Liver (tissue), 9 donors: ENCODE results near the gene SDR39U1. TPM values are rescaled to one million over a fixed set of nuclear protein-coding genes. Genes with fewer than 3 reads are reported as not detected.
A peak's percentile ranks its signal among the peaks of the same experiment; 100 is the strongest.

ENCODE experiments used
- DNase-seq: peaks from one replicate; pipeline ENCODE4 v3.0.0-alpha.2; 2017; ENCODE audit warnings: low spot score
- H3K27ac ChIP-seq, 2 donors: one replicate each; pipeline ENCODE4 v1.7.0; 2013; ENCODE audit warnings: inconsistent platforms in 2 of 2, low read length in 2 of 2, control low read depth in 1 of 2, low read depth in 1 of 2, mild to moderate bottlenecking in 1 of 2
- H3K27me3 ChIP-seq, 4 donors: one replicate each; pipeline versions ENCODE4 v1.6.1 to v1.7.0; 2013; ENCODE audit warnings: low read length in 3 of 4, inconsistent platforms in 1 of 4, mild to moderate bottlenecking in 1 of 4, moderate library complexity in 1 of 4; ENCODE audit not compliant: control insufficient read depth in 4 of 4, insufficient read depth in 4 of 4
- H3K36me3 ChIP-seq, 4 donors: one replicate each; pipeline versions ENCODE4 v1.6.1 to v1.7.0; 2013; ENCODE audit warnings: low read length in 3 of 4, mild to moderate bottlenecking in 3 of 4, low read depth in 1 of 4, moderate library complexity in 1 of 4; ENCODE audit not compliant: control insufficient read depth in 4 of 4, insufficient read depth in 3 of 4
- H3K4me1 ChIP-seq, 4 donors: one replicate each; pipeline versions ENCODE4 v1.6.1 to v1.7.0; 2013; ENCODE audit warnings: low read length in 3 of 4, mild to moderate bottlenecking in 3 of 4, moderate library complexity in 1 of 4; ENCODE audit not compliant: control insufficient read depth in 4 of 4, insufficient read depth in 4 of 4
- H3K4me3 ChIP-seq, 3 donors: one replicate each; pipeline versions ENCODE4 v1.6.1 to v1.7.0; 2013; ENCODE audit warnings: low read length in 3 of 3, control low read depth in 1 of 3, low read depth in 1 of 3, mild to moderate bottlenecking in 1 of 3
- H3K9ac ChIP-seq, 2 donors: one replicate each; pipeline ENCODE4 v1.7.0; 2013; ENCODE audit warnings: low read length in 2 of 2, mild to moderate bottlenecking in 2 of 2, moderate library complexity in 2 of 2, control low read depth in 1 of 2, low read depth in 1 of 2
- H3K9me3 ChIP-seq, 4 donors: one replicate each; pipeline versions ENCODE4 v1.6.1 to v1.7.0; 2013; ENCODE audit warnings: low read length in 3 of 4; ENCODE audit not compliant: control insufficient read depth in 4 of 4
- ATF3 ChIP-seq: IDR thresholded peaks from 2 replicates; pipeline ENCODE4 v1.6.1; 2016; ENCODE audit warnings: antibody characterized with exemption
- CTCF ChIP-seq: fragments of 150-350 bp; IDR thresholded peaks from 2 replicates; pipeline ENCODE4 v1.5.1; 2017; ENCODE audit warnings: improper control_type of control experiment, low read depth, low read length; ENCODE audit not compliant: missing input control
- EGR1 ChIP-seq, 2 donors: IDR thresholded peaks; 2 replicates each; pipeline ENCODE4 v1.6.1; 2016 to 2018; ENCODE audit warnings: antibody characterized with exemption in 2 of 2, low read depth in 2 of 2
- FOXA1 ChIP-seq: IDR thresholded peaks from 2 replicates; pipeline ENCODE4 v1.6.1; 2016; ENCODE audit warnings: antibody characterized with exemption
- FOXA2 ChIP-seq: IDR thresholded peaks from 2 replicates; pipeline ENCODE4 v1.6.1; 2016; ENCODE audit warnings: antibody characterized with exemption
- GABPA ChIP-seq, 2 donors: IDR thresholded peaks in 1 of 2; conservative IDR thresholded peaks in 1 of 2; 2 replicates each; pipeline ENCODE4 v1.6.1; 2016; ENCODE audit warnings: antibody characterized with exemption in 2 of 2, mild to moderate bottlenecking in 1 of 2, moderate library complexity in 1 of 2
- HNF4A ChIP-seq, 2 donors: conservative IDR thresholded peaks; 2 replicates each; pipeline ENCODE4 v1.6.1; 2016; ENCODE audit warnings: antibody characterized with exemption in 2 of 2, mild to moderate bottlenecking in 2 of 2
- HNF4G ChIP-seq: IDR thresholded peaks from 2 replicates; pipeline ENCODE4 v1.6.1; 2016; ENCODE audit warnings: antibody characterized with exemption
- JUND ChIP-seq, 2 donors: IDR thresholded peaks; 2 replicates each; pipeline ENCODE4 v1.6.1; 2016; ENCODE audit warnings: antibody characterized with exemption in 2 of 2
- MAX ChIP-seq: IDR thresholded peaks from 2 replicates; pipeline ENCODE4 v1.6.1; 2016; ENCODE audit warnings: antibody characterized with exemption
- NR2F2 ChIP-seq: IDR thresholded peaks from 2 replicates; pipeline ENCODE4 v1.6.1; 2016; ENCODE audit warnings: antibody characterized with exemption
- RAD21 ChIP-seq, 2 donors: IDR thresholded peaks; 2 replicates each; pipeline ENCODE4 v1.6.1; 2016; ENCODE audit warnings: antibody characterized with exemption in 2 of 2, mild to moderate bottlenecking in 2 of 2
- REST ChIP-seq: IDR thresholded peaks from 2 replicates; pipeline ENCODE4 v1.6.1; 2016; ENCODE audit warnings: antibody characterized with exemption, mild to moderate bottlenecking
- RXRA ChIP-seq, 2 donors: IDR thresholded peaks; 2 replicates each; pipeline ENCODE4 v1.6.1; 2017 to 2018; ENCODE audit warnings: antibody characterized with exemption in 2 of 2, mild to moderate bottlenecking in 1 of 2
- SP1 ChIP-seq: IDR thresholded peaks from 2 replicates; pipeline ENCODE4 v1.6.1; 2018; ENCODE audit warnings: antibody characterized with exemption, mild to moderate bottlenecking
- TAF1 ChIP-seq: conservative IDR thresholded peaks from 2 replicates; pipeline ENCODE4 v1.6.1; 2016; ENCODE audit warnings: antibody characterized with exemption, mild to moderate bottlenecking
- YY1 ChIP-seq: IDR thresholded peaks from 2 replicates; pipeline ENCODE4 v1.6.1; 2016; ENCODE audit warnings: antibody characterized with exemption, mild to moderate bottlenecking
- ZBTB33 ChIP-seq: IDR thresholded peaks from 2 replicates; pipeline ENCODE4 v1.6.1; 2016; ENCODE audit warnings: antibody characterized with exemption
- WGBS: extraction: QIAGEN DNeasy Blood & Tissue Kit; methylation state at CpG from one replicate; pipeline ENCODE4 v1.1.7; 2013; 5-methylcytosine and 5-hydroxymethylcytosine counted together
- polyA plus RNA-seq, 2 donors: library from polyadenylated mRNA; stranded (reverse) in 1 of 2; unstranded in 1 of 2; fragments of 200-250 nt in 1 of 2; fragments of >200 nt in 1 of 2; fragmentation: Nextera tagmentation in 1 of 2; extraction: Ambion mirVana in 1 of 2; gene quantifications; one replicate each; pipeline versions ENCODE4 v1.2.1 to v1.2.3, GENCODE V29; 2013 to 2015
- total RNA-seq, 2 donors: library from RNA; depleted of rRNA; stranded (reverse); fragments of >200 nt; gene quantifications; one replicate each; pipeline ENCODE4 v1.2.3, GENCODE V29; 2014
- donor health status: healthy.
- donor health status: healthy.
- donor health status: healthy.
- donor health status: healthy.
- donor health status: healthy.

SDR39U1 gene
- total and polyA plus RNA-seq, 4 donors: 10.8 to 50.4 (median 25.9) TPM

GRCh38 chr14:24417832-24418491, 24.6 kb downstream of the SDR39U1 start:
- TF ChIP-seq CTCF: no peak
- TF ChIP-seq RAD21 (IDR thresholded peaks at IDR 0.05): no peak
- TF ChIP-seq HNF4G: no peak
- TF ChIP-seq MAX: no peak
- no peak for TF ChIP-seq ZBTB33
- no peak for TF ChIP-seq JUND (IDR thresholded peaks at IDR 0.05)
- no peak for TF ChIP-seq FOXA1
- TF ChIP-seq GABPA (IDR thresholded peaks at IDR 0.05 in 1 of 2, conservative IDR thresholded peaks at IDR 0.05 in 1 of 2): no peak
- no peak for TF ChIP-seq SP1
- no peak for TF ChIP-seq NR2F2
- TF ChIP-seq YY1: no peak
- no peak for TF ChIP-seq TAF1
- no peak for TF ChIP-seq REST
- no peak for TF ChIP-seq EGR1 (IDR thresholded peaks at IDR 0.05; ENCODE audit: low read depth in 2 of 2)
- no peak for TF ChIP-seq FOXA2
- no peak for TF ChIP-seq ATF3
- TF ChIP-seq HNF4A (conservative IDR thresholded peaks at IDR 0.05): no peak
- no peak for TF ChIP-seq RXRA (IDR thresholded peaks at IDR 0.05)
- peaks cover 0 to 20% (median 8%) of the 10 kb centered on the region in 4 donors for H3K4me1 ChIP-seq
- no peak overlapping the region for H3K9ac ChIP-seq
- 89% methylated on average over 6 of the region's 6 CpGs for WGBS
- H3K36me3 ChIP-seq: peaks cover 0 to 9% (median 1%) of the 10 kb centered on the region in 4 donors
- no peaks in the 10 kb centered on the region for H3K27me3 ChIP-seq
- H3K4me3 ChIP-seq: no peak overlapping the region
- no peaks in the 10 kb centered on the region for H3K9me3 ChIP-seq
- DNase-seq: no peak
- peak overlapping the region; percentile 22 to 44 for H3K27ac ChIP-seq
